Mesothelial cell of epicardium (in vitro differentiated cells): Measurements from ENCODE around the gene SLC7A5. TPM values are rescaled to one million over a fixed set of nuclear protein-coding genes. Genes with fewer than 3 reads are reported as not detected.
"Not testable (repeated sequence)": the region's sequence is repeated elsewhere in the genome, so short reads cannot be mapped to it uniquely, and the experiment has no call there.

Experiments used
- DNase-seq, 2 experiments: peaks; one replicate each; pipeline ENCODE4 v3.0.0; 2021; ENCODE audit warnings: low spot score in 2 of 2; ENCODE audit not compliant: unreplicated experiment in 2 of 2
- H3K27ac Mint-ChIP-seq: 2 replicates; pipeline ENCODE4 v1.8.0; 2021; ENCODE audit warnings: mixed read lengths
- H3K27me3 Mint-ChIP-seq: 2 replicates; pipeline ENCODE4 v1.8.0; 2021; ENCODE audit warnings: low read depth, mixed read lengths
- H3K36me3 Mint-ChIP-seq: 2 replicates; pipeline ENCODE4 v1.8.0; 2021; ENCODE audit warnings: mixed read lengths
- H3K4me1 Mint-ChIP-seq: 2 replicates; pipeline ENCODE4 v1.8.0; 2021; ENCODE audit warnings: mixed read lengths
- H3K4me3 Mint-ChIP-seq: 2 replicates; pipeline ENCODE4 v1.8.0; 2021; ENCODE audit warnings: mild to moderate bottlenecking, moderate library complexity, mixed read lengths
- H3K9me3 Mint-ChIP-seq: 2 replicates; pipeline ENCODE4 v1.8.0; 2021; ENCODE audit warnings: mixed read lengths
- CTCF ChIP-seq: fragments of 200-600 bp; sonication (generic); IDR thresholded peaks from one replicate; pipeline ENCODE4 v1.5.0; 2021; ENCODE audit warnings: antibody characterized with exemption; ENCODE audit not compliant: unreplicated experiment
- total RNA-seq: library from RNA; stranded (reverse); gene quantifications from 3 replicates; pipeline ENCODE4 v1.2.1, GENCODE V29; 2021

SLC7A5 gene
- total RNA-seq, 1 donor from 2014 or later, result 70.0 TPM

- Mint-ChIP-seq H3K27ac (no peak overlapping the region), H3K27me3 (no peaks in the 10 kb centered on the region), H3K4me1 (peaks cover 24% of the 10 kb centered on the region), H3K36me3 (no peaks in the 10 kb centered on the region), H3K9me3 (no peaks in the 10 kb centered on the region), H3K4me3 (no peak overlapping the region)
- TF ChIP-seq CTCF, result no peak
- DNase-seq, result no peak
Measured at GRCh38 chr16:87819282-87819681, 50.0 kb downstream of the SLC7A5 start.

GRCh38 chr16:87818533-87819161 lies 50.7 kb downstream of the SLC7A5 start:
- no peak overlapping the region for H3K4me3 Mint-ChIP-seq
- no peaks in the 10 kb centered on the region for H3K27me3 Mint-ChIP-seq
- H3K9me3 Mint-ChIP-seq, result no peaks in the 10 kb centered on the region
- peaks cover 22% of the 10 kb centered on the region for H3K4me1 Mint-ChIP-seq
- no peak for DNase-seq
- no peaks in the 10 kb centered on the region for H3K36me3 Mint-ChIP-seq
- H3K27ac Mint-ChIP-seq, result no peak overlapping the region
- TF ChIP-seq CTCF, result no peak

- no peaks in the 10 kb centered on the region for H3K9me3 Mint-ChIP-seq
- H3K27ac Mint-ChIP-seq, result no peak overlapping the region
- H3K4me3 Mint-ChIP-seq, result no peak overlapping the region
Measured at GRCh38 chr16:87817910-87818309, 51.4 kb downstream of the SLC7A5 start.

GRCh38 chr16:87817370-87817769 lies 51.9 kb downstream of the SLC7A5 start:
- H3K27ac Mint-ChIP-seq, DNase-seq, H3K9me3 Mint-ChIP-seq, H3K27me3 Mint-ChIP-seq, H3K4me3 Mint-ChIP-seq, H3K36me3 Mint-ChIP-seq: not testable (repeated sequence)
- peaks cover 14% of the 10 kb centered on the region for H3K4me1 Mint-ChIP-seq

More at GRCh38 chr16:87817910-87818309, 51.4 kb downstream of the SLC7A5 start:
- H3K36me3 Mint-ChIP-seq, result no peaks in the 10 kb centered on the region
- no peak for TF ChIP-seq CTCF
- peaks cover 17% of the 10 kb centered on the region for H3K4me1 Mint-ChIP-seq
- no peak for DNase-seq
- no peaks in the 10 kb centered on the region for H3K27me3 Mint-ChIP-seq

- H3K4me3 Mint-ChIP-seq, result no peak overlapping the region
- peaks cover 12% of the 10 kb centered on the region for H3K4me1 Mint-ChIP-seq
- H3K27me3 Mint-ChIP-seq, result no peaks in the 10 kb centered on the region
- no peak for DNase-seq
- no peaks in the 10 kb centered on the region for H3K36me3 Mint-ChIP-seq
- no peak overlapping the region for H3K27ac Mint-ChIP-seq
- no peaks in the 10 kb centered on the region for H3K9me3 Mint-ChIP-seq
- TF ChIP-seq CTCF, result no peak
Measured at GRCh38 chr16:87816507-87817100, 52.7 kb downstream of the SLC7A5 start.

- Mint-ChIP-seq H3K4me3 (no peak overlapping the region), H3K9me3 (no peaks in the 10 kb centered on the region), H3K4me1 (peaks cover 12% of the 10 kb centered on the region), H3K27me3 (no peaks in the 10 kb centered on the region), H3K27ac (no peak overlapping the region), H3K36me3 (no peaks in the 10 kb centered on the region)
- DNase-seq, result no peak
- TF ChIP-seq CTCF, result no peak
Measured at GRCh38 chr16:87815567-87815966, 53.7 kb downstream of the SLC7A5 start.
